SU-DHL-6 (cell line): ENCODE data around the gene MAU2.

Experiments used
- H2AFZ ChIP-seq: fragments of 200-600 bp; sonication (generic); 2 replicates; pipeline ENCODE4 v1.6.1; 2014; ENCODE audit warnings: low read depth, mild to moderate bottlenecking, moderate library complexity, mixed read lengths, antibody characterized with exemption, low read length; ENCODE audit not compliant: severe bottlenecking
- H3F3A ChIP-seq: fragments of 200-600 bp; shearing (Covaris generic); 2 replicates; pipeline ENCODE4 v1.6.0; 2016; ENCODE audit warnings: antibody characterized with exemption, mild to moderate bottlenecking; ENCODE audit not compliant: insufficient read depth
- H3K27ac ChIP-seq: fragments of 200-600 bp; sonication (generic); 2 replicates; pipeline ENCODE4 v1.5.1; 2016; ENCODE audit warnings: low read depth, mild to moderate bottlenecking, low read length, moderate library complexity, mixed read lengths
- H3K27me3 ChIP-seq: fragments of 200-600 bp; sonication (generic), shearing (Covaris generic); 2 replicates; pipeline ENCODE4 v1.6.0; 2014; ENCODE audit warnings: mild to moderate bottlenecking, low read length
- H3K36me3 ChIP-seq: fragments of 200-600 bp; sonication (generic); 2 replicates; pipeline ENCODE4 v1.6.1; 2014; ENCODE audit warnings: mild to moderate bottlenecking, low read length, mixed read lengths
- H3K4me2 ChIP-seq: fragments of 300-600, 200-600 bp; shearing (Covaris generic), sonication (generic); 2 replicates; pipeline ENCODE4 v1.6.0; 2014; ENCODE audit warnings: low read length, low read depth, mild to moderate bottlenecking; ENCODE audit not compliant: poor library complexity, severe bottlenecking
- H3K4me3 ChIP-seq: fragments of 200-600 bp; sonication (generic); 2 replicates; pipeline ENCODE4 v1.5.1; 2014; ENCODE audit warnings: antibody characterized with exemption, low read length, mild to moderate bottlenecking, mixed read lengths; ENCODE audit not compliant: insufficient read depth, poor library complexity, severe bottlenecking
- H3K79me2 ChIP-seq: fragments of 200-600 bp; sonication (generic); 2 replicates; pipeline ENCODE4 v1.6.1; 2014; ENCODE audit warnings: mild to moderate bottlenecking, low read length, moderate library complexity; ENCODE audit not compliant: insufficient read depth
- H3K9ac ChIP-seq: fragments of 200-600 bp; sonication (generic); 2 replicates; pipeline ENCODE4 v1.7.0; 2014; ENCODE audit warnings: mild to moderate bottlenecking, low read length
- H3K9me2 ChIP-seq: fragments of 200-600 bp; sonication (generic); replicated peaks from 2 replicates; pipeline ENCODE4 v1.6.1; 2014; ENCODE audit warnings: low read length; ENCODE audit not compliant: insufficient read depth
- H3K9me3 ChIP-seq: fragments of 200-600 bp; sonication (generic); 2 replicates; pipeline ENCODE4 v1.6.1; 2014; ENCODE audit warnings: low read length, mixed read lengths; ENCODE audit not compliant: insufficient read depth
- H4K20me1 ChIP-seq: fragments of 200-600 bp; sonication (generic); 2 replicates; pipeline ENCODE4 v1.6.1; 2014; ENCODE audit warnings: low read depth, mild to moderate bottlenecking, antibody characterized with exemption, low read length, moderate library complexity, mixed read lengths
- EZH2phosphoT487 ChIP-seq: fragments of 200-600 bp; sonication (generic), shearing (Covaris generic); conservative IDR thresholded peaks from 2 replicates; pipeline ENCODE4 v1.6.1; 2018; ENCODE audit warnings: mild to moderate bottlenecking, antibody characterized with exemption, low read length, moderate library complexity, mixed read lengths
- TF ChIP-seq, protein P1 (sequence below): fragments of 200-600 bp; sonication (generic); IDR thresholded peaks from one replicate; pipeline ENCODE4 v1.5.1; 2017; ENCODE audit warnings: antibody characterized with exemption, mild to moderate bottlenecking, low read length, moderate library complexity; ENCODE audit not compliant: insufficient read depth, poor library complexity, severe bottlenecking

The MAU2 gene

DNA sequence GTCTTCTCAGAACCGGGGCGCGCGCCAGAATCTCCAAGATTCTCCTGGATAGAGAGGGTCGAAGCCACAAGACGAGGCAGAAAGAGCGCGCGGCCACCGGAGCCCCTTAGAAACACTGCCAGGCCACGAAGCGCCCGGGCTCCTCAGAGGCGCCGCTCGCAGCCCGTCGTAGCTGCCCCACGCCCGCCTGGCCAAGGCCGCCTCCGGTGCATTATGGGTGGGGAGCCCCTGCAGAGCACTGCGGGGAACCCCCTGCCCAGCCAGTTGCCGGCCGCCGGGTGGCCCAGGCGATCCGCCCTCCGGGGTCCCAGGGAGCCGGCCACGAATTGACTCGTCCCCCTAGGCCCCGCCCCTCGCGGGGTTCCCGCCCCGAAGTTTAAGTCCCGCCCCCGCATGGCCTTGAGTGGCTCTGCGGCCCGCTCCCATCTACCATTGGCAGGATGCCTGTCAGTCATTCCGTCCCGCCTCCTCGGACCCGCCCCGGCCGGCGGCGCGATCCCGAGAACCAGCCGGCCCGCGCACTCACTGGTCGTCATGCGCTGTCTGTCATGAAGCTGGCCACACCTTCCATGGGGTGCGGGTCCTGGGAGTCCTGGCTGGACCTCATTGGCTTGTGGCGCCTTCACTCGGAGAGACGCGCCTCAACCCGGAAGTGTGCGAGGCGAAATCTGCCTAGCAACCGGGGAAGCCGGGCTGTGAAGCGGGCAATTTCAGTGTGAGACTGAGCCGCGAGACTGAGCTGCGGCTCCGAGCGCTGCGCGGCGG, 64.7 kb downstream of the MAU2 start:
- Histone ChIP-seq H3K4me2 (peak overlapping the region; percentile 83), H3K4me3 (peak overlapping the region; percentile 92), H3K79me2 (peaks cover 44% of the 10 kb centered on the region), H3K9ac (peak overlapping the region; percentile 99), H3F3A (0 out of 2 replicates have a peak, but pooled peaks cover 6% of the 10 kb centered on the region), H4K20me1 (no peaks in the 10 kb centered on the region), H3K36me3 (no peaks in the 10 kb centered on the region), H3K27me3 (no peaks in the 10 kb centered on the region), H3K27ac (peak overlapping the region; percentile 72; the same call in 1 of the 2 replicates), H3K9me3 (no peaks in the 10 kb centered on the region), H3K9me2 (no peaks in the 10 kb centered on the region), H2AFZ (peak overlapping the region; percentile 75)
- TF ChIP-seq EZH2phosphoT487 = no peak
- TF ChIP-seq, protein P1, sequence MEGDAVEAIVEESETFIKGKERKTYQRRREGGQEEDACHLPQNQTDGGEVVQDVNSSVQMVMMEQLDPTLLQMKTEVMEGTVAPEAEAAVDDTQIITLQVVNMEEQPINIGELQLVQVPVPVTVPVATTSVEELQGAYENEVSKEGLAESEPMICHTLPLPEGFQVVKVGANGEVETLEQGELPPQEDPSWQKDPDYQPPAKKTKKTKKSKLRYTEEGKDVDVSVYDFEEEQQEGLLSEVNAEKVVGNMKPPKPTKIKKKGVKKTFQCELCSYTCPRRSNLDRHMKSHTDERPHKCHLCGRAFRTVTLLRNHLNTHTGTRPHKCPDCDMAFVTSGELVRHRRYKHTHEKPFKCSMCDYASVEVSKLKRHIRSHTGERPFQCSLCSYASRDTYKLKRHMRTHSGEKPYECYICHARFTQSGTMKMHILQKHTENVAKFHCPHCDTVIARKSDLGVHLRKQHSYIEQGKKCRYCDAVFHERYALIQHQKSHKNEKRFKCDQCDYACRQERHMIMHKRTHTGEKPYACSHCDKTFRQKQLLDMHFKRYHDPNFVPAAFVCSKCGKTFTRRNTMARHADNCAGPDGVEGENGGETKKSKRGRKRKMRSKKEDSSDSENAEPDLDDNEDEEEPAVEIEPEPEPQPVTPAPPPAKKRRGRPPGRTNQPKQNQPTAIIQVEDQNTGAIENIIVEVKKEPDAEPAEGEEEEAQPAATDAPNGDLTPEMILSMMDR = no peak

DNA sequence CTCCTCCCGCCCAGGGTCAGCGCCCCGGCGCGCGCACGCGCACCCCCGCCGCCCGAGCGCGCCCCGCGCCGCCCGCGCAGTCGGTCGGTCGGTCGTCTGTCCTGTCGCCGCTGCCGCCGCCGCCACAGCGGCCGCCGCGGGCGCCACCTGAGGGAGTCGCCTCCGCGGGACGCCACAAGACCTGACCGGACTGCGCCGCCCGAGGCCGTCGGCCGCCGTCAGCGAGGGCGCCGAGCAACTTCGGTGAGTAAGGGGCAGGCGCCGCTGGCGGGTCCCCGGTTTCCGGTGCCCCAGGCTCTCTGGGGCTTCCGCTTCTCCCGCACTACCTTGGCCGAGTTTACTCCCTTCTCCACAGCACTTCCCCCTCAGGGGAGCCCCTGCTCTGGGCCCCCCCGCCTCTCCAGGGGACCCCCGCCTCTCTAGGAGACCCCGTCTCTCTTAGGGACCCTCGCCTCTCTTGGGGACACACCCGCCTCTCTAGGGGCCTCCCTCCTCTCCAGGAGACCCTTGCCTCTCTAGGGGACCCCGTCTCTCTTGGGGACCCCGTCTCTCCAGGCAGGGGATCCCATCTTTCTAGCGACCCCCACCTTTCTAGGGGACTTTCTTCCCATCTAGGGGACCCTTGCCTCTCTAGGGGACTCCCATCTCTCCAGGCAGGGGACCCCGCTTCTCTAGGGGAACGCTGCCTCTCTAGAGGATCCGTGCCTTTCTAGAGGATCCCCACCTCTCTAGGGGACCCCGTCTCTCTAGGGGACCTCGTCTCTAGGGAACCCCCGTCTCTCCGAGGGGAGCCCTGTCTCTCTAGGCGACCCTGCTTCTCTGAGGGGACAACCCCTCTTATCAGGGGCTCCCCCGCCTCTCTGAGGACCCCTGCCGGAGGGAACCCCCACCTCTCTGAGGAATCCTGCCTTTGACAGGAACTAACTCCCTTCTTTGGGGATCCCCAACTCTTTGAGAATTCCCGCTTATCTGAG, 65.6 kb downstream of the MAU2 start:
- peak overlapping the region; percentile 92 for H3K4me3 ChIP-seq
- H3K4me2 ChIP-seq = peak overlapping the region; percentile 92
- peak overlapping the region; percentile 72 for H3K27ac ChIP-seq
- H3F3A ChIP-seq = 0 out of 2 replicates have a peak, but pooled peaks cover 6% of the 10 kb centered on the region
- H3K9me3 ChIP-seq = no peaks in the 10 kb centered on the region
- H2AFZ ChIP-seq = peak overlapping the region; percentile 71
- no peaks in the 10 kb centered on the region for H4K20me1 ChIP-seq
- peak overlapping the region; percentile 99 for H3K9ac ChIP-seq
- H3K9me2 ChIP-seq = no peaks in the 10 kb centered on the region
- no peaks in the 10 kb centered on the region for H3K27me3 ChIP-seq
- TF ChIP-seq, protein P1 = peak; percentile 17
- no peak for TF ChIP-seq EZH2phosphoT487
- H3K36me3 ChIP-seq = no peaks in the 10 kb centered on the region
- H3K79me2 ChIP-seq = peaks cover 53% of the 10 kb centered on the region

DNA sequence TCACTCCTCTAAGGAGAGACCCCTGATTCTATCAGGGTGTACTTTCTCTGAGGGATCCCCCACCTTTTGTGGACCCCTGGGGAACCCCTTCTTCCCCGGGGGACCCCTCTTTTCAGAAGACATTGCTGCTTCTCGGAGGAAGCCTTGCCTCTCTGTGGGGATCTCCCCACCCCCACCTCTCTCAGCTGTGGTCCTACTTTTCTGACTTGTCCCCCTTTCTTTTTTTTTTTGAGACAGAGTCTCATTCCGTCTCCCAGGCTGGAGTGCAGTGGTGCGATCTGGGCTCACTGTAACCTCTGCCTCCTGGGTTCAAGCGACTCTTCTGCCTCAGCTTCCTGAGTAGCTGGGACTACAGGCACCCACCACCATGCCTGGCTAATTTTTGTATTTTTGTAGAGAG, 66.5 kb downstream of the MAU2 start:
- Histone ChIP-seq H3K4me2 (peak overlapping the region; percentile 92), H3K9ac (peak overlapping the region; percentile 99), H3K27ac (no peak overlapping the region)

More for the DNA sequence above, 66.5 kb downstream of the MAU2 start:
- Histone ChIP-seq H2AFZ (no peak overlapping the region), H3K4me3 (peak overlapping the region; percentile 92), H3K9me3 (no peaks in the 10 kb centered on the region), H3K9me2 (no peaks in the 10 kb centered on the region), H3F3A (0 out of 2 replicates have a peak, but pooled peaks cover 6% of the 10 kb centered on the region), H3K27me3 (no peaks in the 10 kb centered on the region), H4K20me1 (peaks cover 4% of the 10 kb centered on the region; the same call in 1 of the 2 replicates), H3K36me3 (no peaks in the 10 kb centered on the region), H3K79me2 (peaks cover 62% of the 10 kb centered on the region)
- no peak for TF ChIP-seq EZH2phosphoT487
- TF ChIP-seq, protein P1 = no peak
